GM21390 (cell line): ENCODE measurements around the gene KIF3A.

Experiments used
- ATAC-seq: cut with Tn5 transposase; IDR thresholded peaks from one replicate; pipeline ENCODE4 v1.9.1; 2021; ENCODE audit not compliant: unreplicated experiment

Gene KIF3A

DNA sequence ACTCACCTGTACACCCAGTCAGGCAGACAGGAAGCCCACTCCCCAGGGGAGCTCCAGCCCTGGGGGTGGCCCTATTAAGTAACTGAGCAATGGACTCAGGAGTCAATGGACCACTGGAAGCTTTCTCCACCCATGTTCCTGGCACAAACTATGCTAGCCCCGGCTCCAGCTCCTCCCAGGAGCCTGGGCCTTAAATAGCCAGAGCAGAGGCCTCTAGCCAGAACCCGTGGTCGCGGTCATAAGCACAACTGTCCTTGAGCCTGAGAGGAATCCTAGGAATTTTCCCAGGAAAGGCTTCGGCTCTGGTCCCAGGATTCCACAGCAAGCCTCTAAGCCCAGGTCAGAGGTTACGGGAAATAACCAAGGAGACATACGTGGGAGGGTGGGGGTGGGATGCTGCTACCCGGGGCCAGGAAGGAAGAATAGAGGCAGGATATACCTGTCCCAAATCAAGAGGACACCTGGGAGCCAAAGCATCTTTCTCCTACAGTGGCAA, 34.2 kb upstream of the KIF3A start:
- no peak for ATAC-seq

DNA sequence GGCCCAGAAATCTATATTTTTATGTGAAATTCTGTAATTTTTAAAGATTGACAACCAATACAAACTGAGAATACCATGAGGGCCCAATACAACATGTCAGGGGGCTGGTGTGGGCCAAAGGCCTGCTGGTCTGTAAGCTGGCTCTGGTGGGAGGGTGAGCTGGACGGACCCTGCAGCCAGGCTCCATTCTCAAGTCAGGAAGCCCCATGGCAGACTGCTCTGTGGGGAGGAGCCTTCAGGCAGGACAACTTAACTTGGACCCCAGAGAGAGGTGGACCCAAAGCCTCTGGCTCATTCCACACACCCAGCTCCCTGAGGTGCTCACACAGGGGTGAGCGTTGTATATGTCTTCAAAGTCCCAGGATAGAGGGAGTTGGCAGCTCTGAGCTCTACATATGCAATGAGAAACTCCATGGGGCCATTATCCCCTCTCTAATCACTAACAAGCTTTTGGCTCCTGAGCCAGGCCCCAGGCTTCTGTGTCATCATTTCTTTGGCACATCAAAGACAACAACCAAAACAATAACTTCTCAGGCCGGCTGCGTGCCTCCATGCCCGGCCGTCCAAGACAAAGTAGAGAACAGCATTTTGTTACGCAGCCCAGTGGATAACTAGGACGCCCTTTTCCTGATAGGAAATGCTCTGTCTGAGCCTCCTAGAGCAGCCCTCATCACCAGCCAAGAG, 33.3 kb upstream of the KIF3A start:
- no peak for ATAC-seq

DNA sequence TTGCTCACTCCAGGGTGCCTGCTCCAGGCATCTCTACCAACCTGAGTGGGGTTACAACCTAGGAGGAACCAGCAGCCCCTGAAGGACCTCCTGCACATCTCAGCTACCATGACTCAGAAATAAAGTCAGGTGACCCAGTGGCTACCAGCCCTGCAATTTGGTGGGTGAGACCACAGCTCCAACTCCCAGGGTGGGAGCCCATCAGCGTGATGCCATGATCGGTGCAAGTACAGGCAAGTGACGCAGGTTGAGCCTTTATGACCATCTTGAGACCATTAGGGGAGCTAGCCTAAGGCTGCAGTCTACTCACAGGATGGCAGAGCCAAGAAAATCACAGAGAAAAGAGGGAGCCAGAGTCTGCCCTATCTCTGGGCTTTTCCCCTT, 31.1 kb upstream of the KIF3A start:
- ATAC-seq: no peak

DNA sequence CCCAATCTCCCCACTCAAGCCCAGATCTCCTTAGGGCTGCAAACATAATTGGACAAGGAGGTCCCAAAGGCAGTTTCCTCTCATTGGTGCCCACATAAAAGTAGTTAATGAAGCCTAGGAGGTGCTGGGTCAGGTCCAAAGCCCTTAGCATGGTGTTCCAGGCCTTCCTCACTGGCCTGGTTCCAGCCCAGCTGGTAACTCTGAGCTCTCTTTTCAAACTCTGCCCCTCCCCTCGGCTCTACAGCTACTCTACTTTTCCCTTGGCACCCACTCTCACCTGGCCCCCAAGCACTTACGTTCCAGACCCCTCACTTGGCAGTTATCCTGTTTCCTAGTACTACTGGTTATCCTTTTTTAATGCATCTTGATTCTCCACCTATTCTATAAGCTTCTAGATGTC, 29.8 kb upstream of the KIF3A start:
- no peak for ATAC-seq

DNA sequence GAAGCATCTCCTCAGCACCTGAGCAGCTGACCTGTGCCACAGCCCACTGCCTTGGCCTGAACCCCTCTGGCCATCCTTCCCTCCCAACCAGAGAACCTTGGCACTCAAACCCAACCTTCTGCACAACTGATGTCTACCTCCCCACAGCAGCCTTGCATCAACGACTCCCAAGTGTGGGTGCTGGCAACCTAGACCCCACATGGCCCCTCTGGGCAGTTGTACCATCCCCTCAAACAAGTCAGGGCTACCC, 29.4 kb upstream of the KIF3A start:
- no peak for ATAC-seq

DNA sequence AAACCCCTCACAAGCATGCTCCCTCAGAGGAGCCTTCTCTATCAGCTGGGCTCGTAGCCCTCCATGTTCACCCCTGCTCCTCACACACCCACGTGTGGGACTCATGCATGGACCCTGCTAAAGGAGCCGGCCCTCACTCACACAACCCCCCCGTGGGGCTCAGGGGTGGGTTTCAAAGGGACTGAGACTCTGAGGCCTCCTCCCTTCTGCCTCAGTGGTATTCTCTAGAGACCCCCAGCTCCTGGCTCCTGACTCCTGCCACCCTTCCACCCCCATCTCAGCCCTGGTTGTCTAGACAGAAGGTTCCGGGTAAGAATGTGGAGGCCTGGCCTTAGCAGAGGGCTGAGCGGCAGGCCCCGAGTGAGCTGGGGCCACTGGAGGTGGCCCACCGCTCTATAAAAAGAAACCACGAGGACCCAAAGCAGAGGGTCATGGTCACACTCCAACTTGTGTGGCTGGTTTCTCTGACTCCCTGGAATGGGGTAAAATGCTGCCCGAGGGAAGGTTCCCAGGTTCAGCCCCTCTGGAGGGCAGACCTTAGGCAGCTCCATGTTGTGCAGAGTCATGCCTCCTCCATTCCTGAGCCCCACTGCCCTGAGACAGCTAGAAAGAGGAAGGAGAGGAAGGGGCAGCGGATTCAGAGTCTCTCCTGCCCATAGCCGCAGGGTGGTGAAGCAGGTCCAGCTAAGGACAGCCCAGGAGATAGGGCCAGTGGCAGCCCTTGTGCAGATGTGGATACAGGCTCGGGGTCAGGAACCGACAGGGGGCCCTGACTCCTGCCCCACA, 28.9 kb upstream of the KIF3A start:
- ATAC-seq: no peak

DNA sequence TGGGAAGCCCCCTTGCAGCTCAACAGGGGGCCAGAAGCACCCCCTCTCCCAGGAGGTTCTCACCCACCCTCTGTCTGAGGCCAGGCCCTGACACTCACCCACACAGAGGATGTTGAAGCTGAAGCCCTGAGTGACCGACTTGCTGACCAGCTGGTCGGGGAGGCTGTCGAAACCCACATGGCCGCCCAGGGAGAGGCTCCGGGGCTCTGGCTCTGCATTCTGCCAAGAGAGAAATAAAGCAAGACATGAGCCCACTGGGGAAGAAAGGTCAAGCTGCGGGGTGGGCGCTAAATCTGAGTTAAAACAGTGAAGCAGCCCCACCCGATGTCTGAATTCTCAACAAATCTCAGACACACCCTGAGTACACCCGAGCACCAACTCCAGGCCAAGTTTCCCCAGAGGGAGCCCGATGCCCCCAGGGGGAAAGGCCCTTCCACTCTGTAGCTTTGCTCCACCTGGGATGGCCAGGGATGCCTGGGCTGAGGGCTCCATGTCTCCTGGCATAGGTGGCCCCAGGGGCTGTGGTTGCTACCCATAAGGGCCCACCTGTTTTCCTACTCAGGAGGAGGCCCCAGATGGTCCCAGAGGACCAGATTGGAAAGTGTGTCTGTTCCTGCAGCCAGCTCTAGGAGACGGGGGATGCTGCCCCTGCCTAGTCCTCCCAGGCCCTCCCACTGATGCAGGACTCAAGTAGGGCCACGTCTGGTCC, 28.1 kb upstream of the KIF3A start:
- no peak for ATAC-seq

DNA sequence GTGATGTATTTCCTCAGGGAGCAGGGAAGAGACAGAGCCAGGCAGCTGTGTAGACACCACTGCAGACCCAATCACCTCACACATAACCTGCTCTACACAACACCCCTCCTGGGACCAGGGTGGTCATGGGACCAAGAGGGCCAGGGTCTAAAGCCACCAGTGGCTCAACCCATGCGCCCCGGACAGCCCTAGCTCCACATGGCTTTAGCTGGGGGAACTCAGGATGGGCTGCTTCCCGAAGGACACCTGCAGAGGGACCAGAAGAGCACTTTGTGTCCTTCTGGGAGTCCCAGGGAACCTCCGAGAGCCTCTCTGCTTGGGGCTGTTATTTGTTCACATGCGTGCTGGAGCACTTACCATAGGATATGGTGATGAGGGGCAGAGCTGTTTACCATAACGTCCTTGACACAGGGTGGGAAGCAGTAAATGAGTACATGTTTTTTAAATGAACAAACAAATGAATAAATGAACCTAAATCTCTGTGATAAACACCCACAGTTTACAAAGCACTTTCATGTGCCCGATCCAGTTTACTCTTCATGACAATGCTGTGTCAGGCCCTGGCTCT, 27.4 kb upstream of the KIF3A start:
- ATAC-seq: no peak

DNA sequence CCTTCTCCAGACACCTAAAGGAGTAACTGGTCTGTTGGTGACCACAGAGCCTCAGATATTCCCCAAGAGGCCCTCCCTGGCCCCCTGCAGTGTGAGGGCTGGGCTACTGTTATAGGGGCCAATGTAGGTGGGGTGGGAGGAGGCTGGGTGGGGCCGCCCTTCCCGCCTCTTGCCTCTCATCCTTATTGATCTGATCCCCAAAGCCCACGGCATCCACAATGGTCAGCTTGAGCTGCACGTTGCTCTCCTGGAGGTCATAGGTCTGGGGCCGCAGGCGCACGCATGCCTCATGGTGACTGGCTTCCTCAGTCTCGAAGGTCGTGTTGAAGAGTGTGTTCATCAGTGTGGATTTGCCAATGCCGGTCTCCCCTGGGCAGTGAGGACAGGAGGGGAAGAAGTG, 26.7 kb upstream of the KIF3A start:
- no peak for ATAC-seq

DNA sequence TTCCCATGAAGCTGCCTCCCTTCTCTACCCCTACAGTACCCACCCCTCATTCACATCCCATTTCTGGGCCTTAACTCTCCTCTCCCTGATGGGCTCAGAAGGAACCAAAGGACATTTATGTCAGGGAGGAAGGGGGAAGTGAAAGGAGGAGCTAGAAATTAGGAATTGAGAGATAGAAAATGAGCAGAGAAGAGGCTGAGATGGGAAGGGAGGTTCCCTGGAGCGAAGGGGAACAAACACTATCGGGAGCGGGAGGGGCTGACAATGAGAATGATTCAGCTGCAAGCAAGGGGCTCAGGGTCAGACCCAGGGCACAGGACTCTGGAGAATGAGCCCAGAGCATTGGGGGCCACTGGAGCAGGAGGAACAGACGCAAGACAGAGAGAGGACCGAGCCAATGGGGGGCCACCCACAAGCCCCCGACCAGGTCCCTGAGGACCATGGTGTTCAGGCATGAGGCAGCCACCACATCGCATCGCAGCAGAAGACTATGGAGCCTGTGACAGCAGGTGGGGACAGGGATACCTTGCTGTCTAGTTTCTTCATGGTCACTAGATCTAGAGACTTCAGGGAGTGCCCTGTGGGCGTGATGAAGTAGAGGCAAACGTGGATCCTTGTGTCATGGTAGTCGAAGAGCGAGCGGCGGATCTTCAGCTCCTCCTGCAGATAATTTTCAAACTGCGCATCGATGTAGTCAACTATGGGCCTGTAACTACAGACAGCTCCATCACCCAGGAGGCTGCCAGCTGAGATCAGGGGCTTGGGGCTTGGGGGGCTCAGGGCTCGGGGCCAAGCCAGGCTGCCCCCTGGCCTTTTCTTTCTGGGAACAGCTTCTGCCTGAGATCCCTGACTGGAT, 26.1 kb upstream of the KIF3A start:
- ATAC-seq: no peak

DNA sequence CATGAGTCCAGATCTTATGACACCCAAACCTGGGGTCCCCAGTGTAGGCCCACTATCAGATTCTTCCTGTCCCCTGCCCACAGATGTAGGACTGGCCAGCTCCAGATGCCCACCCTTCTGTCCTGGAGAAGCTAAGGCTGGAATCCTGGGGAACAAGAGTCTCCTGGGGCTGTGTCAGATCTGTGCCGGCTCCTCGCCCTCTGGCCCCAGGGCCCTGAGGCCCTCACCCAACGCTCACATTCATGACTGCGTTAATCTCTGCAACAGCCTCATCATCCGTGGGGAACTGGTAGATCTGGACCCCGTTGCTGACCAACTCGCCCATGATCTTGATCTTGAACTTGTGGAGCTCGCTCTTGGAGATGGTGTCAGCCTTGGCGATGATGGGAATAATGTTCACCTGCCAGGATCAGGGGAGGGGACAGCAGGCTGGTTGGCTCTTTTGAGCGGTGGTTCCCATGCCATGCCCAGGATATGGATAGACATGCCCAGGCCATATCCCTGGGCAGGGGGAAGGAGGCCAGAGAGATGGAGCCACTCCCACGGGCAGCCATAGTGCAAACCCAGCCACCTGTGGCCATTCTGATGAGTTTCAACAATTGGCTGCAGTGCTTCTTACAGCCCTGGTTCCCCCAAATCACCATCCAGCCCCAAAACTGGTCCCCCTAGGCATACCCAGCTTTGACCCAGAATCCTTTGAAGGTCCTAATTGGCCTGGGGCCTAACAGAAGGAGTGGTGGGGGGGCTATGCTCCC, 25.1 kb upstream of the KIF3A start:
- no peak for ATAC-seq

DNA sequence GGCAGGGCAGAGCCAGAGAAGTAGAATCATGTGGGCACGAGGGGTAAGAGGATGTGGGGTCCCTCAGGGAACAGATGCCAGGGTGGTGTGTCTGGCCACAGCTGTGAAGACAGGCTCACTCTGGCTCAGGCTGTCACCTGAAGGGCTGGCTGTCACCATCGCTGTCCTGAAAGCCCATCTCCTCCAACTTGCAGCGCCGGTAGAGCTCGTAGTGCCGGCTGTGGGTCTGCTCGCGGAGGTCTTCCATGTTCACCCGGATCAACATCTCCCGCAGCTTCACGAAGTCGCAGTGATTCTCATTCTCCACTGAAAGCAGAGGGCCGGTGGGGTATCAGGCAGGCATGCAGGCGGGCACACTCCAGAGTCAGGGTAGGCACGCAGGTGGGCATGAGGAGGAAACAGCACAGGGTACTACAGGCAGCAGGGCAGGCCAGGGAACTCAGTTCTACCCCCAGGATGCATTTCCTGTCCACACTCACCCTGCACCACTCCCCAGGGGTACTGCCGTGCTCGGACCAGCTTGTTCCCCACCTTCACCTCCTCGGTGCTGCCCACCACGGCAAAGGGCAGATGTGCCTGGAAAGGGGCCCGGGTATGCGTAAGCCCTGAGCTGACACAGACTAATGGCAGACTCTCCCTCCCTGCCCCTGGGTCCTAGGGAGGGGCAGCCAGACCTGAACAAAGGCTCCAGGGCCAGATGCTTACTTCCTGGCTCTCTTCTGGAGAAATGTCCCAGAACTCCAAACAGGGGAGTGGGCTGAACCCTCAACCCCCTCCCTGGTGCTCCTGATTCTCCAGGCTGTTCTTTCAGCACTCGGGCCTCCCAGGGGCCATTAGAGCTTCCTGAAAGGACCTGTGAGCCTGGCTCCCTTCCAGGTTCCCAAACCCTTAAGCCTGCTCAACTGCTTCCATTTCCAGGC, 24.2 kb upstream of the KIF3A start:
- ATAC-seq: no peak

DNA sequence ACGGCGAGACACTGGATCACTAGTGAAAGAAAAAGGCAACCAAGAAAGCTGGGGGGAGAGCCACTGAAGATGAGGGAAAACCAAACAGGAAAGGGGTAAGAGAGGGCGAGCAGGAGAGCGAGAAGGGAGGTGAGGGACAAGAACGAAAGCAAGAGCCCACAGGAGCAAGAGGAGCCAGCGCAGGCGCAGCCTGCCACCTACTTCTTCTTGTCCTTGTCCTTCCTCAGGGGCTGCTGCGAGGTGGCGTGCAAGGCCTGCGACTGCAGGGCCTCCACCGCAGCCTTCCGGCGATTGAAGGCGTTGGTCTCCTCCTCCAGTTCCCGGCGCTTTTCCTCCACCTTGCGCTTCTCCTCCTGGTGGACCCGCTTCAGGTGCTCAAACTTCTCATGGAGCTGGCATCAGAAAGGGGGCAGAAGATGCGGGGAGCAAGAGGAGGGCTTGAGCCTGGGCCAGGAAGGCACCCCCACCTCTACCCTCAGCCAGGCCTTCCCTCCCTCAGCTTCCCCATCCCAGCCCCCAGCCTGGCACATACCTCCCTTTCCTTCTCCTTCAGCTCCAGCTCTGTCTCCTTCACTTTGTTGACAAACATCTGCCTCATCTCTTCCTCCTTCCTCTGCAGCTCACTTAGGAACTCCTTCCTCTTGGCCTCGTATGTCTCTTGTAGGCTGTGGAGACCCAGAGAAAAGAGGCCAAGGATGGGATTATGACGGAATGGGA, 23.4 kb upstream of the KIF3A start:
- no peak for ATAC-seq

DNA sequence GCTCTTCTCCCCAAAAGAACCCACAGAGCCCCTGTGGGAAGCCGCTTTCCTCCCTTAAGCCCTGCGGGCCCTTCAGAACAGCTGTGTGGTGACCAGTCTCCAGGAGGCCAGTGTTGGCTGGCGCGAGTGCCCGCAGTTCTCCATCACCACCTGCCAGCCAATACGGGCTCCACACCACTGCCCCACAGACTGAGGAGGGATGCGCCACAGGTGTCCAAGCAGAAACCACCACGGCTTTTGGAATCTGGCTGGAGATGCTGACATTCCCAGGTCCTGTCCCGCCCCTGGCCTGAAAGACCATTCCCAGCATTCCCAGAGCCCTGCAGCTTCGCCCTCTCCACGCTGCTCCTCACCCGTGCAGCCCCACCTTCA, 22.7 kb upstream of the KIF3A start:
- ATAC-seq: no peak

DNA sequence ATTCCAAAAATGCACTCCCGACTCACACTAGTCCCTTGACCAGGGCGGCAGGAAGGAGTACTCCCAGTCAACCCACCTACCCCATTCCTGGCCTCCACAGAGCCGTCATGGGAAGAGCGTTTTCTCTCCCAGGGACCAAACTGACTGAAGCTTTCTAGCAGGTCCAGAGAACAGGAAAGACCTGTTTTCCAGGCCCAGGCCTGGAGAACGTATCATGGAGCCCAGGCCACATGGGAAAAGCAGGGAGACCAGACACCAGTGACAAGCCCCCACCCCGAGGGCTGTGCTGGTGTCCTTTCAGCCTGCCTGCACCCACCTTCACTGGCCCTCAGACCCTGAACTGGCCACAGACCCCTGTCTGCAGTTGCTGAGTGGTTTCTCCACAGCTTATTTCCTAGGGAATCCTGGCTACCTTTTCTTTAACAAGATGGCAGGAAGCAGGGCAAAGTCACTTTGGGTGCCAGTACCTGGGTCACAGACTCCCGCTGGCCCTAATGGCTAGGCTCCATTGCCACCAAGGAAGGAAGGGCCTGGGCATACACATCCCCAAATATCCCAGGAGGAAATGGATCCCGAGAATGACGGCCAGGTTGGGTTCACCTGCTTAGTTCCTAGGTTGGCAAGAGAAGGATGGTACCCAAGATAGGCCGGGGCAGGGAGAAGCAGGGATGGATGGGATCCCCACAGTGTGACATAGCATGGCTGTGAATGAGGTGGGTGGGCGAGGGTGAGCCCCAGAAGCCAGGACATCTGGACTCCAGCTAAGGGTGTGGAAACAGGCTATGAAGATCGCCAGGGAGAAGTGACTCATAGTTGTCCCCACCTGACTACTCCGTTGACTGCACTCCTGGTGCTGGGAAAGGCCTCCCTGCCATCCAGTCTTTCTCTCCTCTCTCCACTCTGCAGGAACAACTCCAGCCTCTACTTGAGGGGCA, 22.0 kb upstream of the KIF3A start:
- ATAC-seq: no peak

DNA sequence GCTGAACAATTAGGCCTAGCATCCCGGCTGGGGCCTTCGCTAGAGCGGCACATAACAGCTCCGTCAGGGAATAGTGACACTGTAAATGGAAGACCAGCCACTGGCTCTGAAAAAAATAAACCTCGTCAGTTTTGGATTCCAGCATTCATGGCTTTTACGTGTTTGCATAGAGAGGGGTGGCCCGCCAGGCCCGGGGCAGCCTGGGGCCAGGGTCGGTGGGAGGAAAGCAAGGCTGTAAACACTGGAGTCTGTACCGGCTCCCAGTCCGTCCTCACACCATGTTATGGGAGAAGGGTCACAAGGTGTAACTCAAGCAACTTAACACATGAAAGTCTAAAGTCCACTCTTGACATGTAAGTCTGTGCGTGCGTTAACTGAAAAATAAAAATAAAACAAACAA, 21.1 kb upstream of the KIF3A start:
- ATAC-seq: no peak

DNA sequence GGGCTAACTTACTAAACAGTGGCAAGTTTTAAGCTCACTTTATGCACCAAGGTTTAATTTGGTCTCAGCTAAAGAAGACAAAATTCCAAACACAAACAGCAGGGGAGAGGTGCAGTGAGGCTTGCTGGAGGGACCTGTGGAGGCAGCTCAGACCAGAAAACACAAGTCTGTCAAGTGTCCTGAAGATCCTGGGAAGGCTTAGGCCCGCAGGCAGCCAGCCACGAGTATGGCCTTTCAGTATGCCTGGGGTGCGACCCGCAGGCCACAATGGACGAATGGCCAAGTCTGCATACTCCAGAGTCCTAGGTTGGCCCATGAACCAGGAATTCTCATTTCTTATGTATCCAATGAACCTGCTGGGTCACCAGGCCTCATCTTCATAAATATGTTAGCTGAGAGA, 19.2 kb upstream of the KIF3A start:
- no peak for ATAC-seq

DNA sequence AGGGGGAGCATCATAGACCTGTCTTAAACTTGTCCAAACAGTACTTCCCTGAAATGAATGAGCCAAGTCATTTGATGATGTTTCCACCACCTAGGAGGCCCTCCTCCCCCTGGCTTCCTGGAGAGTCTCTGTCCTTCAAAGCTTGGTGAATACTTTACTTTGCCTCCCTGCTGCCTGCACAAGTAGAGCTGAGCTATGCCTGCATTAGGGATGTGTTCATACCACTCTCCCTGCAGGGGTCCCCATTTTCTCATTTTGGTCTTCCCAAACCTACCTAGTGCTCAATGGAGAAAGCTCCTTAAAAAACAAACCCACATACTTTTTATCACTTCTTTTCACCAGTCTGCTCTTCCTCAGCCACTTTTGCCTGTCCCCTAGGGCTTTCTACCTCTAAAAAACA, 17.6 kb upstream of the KIF3A start:
- ATAC-seq: no peak
